Measurements from ENCODE around the gene THBS2. TPM values are rescaled to one million over a fixed set of nuclear protein-coding genes. Genes with fewer than 3 reads are reported as not detected.
A peak's percentile ranks its signal among the peaks of the same experiment; 100 is the strongest.

The THBS2 gene
- total and polyA plus RNA-seq, 2 donors (not counting 1 experiment from before 2014, with no cell fraction given): 86.5 to 269 TPM

DNA sequence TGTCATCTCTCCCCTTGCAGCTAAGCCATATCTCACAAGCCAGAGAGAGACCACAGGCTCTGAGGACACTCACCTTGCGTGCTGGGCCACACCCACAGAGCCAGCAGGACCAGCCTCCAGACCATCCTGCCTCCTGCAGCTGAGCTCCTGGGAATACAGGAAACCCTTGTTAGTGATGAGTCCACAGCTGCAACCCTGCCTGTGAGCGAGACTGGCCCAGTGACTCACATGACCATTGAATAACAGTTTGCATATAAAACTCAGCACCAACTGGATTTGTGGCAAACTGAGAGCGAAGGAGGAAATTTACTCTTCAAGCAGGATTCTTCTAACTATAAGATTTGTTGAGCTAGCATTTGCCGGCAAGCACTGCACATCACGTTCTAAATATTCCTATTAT, 3.0 kb downstream of the THBS2 start:
- TF ChIP-seq EZH2 (IDR thresholded peaks at IDR 0.05; ENCODE audit: low read length, missing control alignments): no peak
- TF ChIP-seq, protein P1, sequence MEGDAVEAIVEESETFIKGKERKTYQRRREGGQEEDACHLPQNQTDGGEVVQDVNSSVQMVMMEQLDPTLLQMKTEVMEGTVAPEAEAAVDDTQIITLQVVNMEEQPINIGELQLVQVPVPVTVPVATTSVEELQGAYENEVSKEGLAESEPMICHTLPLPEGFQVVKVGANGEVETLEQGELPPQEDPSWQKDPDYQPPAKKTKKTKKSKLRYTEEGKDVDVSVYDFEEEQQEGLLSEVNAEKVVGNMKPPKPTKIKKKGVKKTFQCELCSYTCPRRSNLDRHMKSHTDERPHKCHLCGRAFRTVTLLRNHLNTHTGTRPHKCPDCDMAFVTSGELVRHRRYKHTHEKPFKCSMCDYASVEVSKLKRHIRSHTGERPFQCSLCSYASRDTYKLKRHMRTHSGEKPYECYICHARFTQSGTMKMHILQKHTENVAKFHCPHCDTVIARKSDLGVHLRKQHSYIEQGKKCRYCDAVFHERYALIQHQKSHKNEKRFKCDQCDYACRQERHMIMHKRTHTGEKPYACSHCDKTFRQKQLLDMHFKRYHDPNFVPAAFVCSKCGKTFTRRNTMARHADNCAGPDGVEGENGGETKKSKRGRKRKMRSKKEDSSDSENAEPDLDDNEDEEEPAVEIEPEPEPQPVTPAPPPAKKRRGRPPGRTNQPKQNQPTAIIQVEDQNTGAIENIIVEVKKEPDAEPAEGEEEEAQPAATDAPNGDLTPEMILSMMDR (conservative IDR thresholded peaks at IDR 0.05 in 1 of 2, IDR thresholded peaks at IDR 0.05 in 1 of 2; ENCODE audit: low read depth in 1 of 2, low read length in 2 of 2): peak in 1 of 2 donors; percentile 15
- peak; percentile 86 to 91 for DNase-seq (ENCODE audit: low read depth in 2 of 2)
- H3K4me2 ChIP-seq (ENCODE audit: extremely low read depth, insufficient read depth, low read length): peak overlapping the region; percentile 69
- H3K4me3 ChIP-seq (replicated peaks in 1 of 4; ENCODE audit: control extremely low read depth in 1 of 4, insufficient read depth in 1 of 4, low read depth in 3 of 4, low read length in 4 of 4): peak overlapping the region; percentile 47 to 91 (median 76)
- H3K9me3 ChIP-seq (ENCODE audit: control insufficient read depth, insufficient read depth, low read depth, low read length): no peaks in the 10 kb centered on the region
- H3K9ac ChIP-seq (ENCODE audit: insufficient read depth, low read length): no peak overlapping the region
- no peaks in the 10 kb centered on the region for H4K20me1 ChIP-seq (ENCODE audit: control insufficient read depth, extremely low read depth, insufficient read depth, low read length)
- H2AFZ ChIP-seq (ENCODE audit: low read length): no peak overlapping the region
- peaks cover 4% of the 10 kb centered on the region for H3K27me3 ChIP-seq (ENCODE audit: control insufficient read depth, insufficient read depth, low read length)
- peaks cover 20% of the 10 kb centered on the region for H3K36me3 ChIP-seq (ENCODE audit: control insufficient read depth, insufficient read depth, low read length)
- H3K27ac ChIP-seq (ENCODE audit: insufficient read depth, low read length): peak overlapping the region; percentile 58
- H3K4me1 ChIP-seq (ENCODE audit: control insufficient read depth, extremely low read depth, insufficient read depth, low read length): peaks cover 6% of the 10 kb centered on the region
- peaks cover 22% of the 10 kb centered on the region for H3K79me2 ChIP-seq (ENCODE audit: control insufficient read depth, insufficient read depth, low read length)

DNA sequence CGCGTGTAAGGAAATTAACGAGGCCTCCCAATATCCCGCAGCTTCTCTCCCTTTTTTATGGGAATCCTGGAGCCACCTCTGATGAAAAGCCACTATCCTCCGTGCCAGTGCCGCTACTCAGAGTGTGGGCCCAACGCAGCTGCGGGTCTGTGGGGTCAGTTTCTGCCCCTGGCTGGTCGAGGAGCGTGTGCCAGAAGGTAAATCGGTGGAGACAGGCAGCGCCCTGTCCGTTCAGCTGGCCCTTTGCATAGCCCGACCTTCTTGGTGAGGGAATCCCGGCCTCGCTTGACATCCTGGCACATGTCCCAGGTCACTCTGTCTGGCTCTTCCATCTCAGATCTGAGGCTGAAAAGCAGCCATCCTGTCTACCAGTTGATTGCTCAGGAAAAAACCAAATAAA, 4.6 kb downstream of the THBS2 start:
- Histone ChIP-seq H3K79me2 (ENCODE audit: control insufficient read depth, insufficient read depth, low read length) (peaks cover 22% of the 10 kb centered on the region), H3K27me3 (ENCODE audit: control insufficient read depth, insufficient read depth, low read length) (no peaks in the 10 kb centered on the region), H3K9me3 (ENCODE audit: control insufficient read depth, insufficient read depth, low read depth, low read length) (no peaks in the 10 kb centered on the region), H4K20me1 (ENCODE audit: control insufficient read depth, extremely low read depth, insufficient read depth, low read length) (no peaks in the 10 kb centered on the region), H3K4me2 (ENCODE audit: extremely low read depth, insufficient read depth, low read length) (no peak overlapping the region), H3K9ac (ENCODE audit: insufficient read depth, low read length) (no peak overlapping the region), H3K36me3 (ENCODE audit: control insufficient read depth, insufficient read depth, low read length) (peaks cover 24% of the 10 kb centered on the region), H2AFZ (ENCODE audit: low read length) (no peak overlapping the region), H3K4me3 (replicated peaks in 1 of 4; ENCODE audit: control extremely low read depth in 1 of 4, insufficient read depth in 1 of 4, low read depth in 3 of 4, low read length in 4 of 4) (no peak overlapping the region), H3K27ac (ENCODE audit: insufficient read depth, low read length) (no peak overlapping the region), H3K4me1 (ENCODE audit: control insufficient read depth, extremely low read depth, insufficient read depth, low read length) (peaks cover 3% of the 10 kb centered on the region)
- no peak for DNase-seq (ENCODE audit: low read depth in 2 of 2)
- TF ChIP-seq, protein P1 (conservative IDR thresholded peaks at IDR 0.05 in 1 of 2, IDR thresholded peaks at IDR 0.05 in 1 of 2; ENCODE audit: low read depth in 1 of 2, low read length in 2 of 2): no peak
- no peak for TF ChIP-seq EZH2 (IDR thresholded peaks at IDR 0.05; ENCODE audit: low read length, missing control alignments)

DNA sequence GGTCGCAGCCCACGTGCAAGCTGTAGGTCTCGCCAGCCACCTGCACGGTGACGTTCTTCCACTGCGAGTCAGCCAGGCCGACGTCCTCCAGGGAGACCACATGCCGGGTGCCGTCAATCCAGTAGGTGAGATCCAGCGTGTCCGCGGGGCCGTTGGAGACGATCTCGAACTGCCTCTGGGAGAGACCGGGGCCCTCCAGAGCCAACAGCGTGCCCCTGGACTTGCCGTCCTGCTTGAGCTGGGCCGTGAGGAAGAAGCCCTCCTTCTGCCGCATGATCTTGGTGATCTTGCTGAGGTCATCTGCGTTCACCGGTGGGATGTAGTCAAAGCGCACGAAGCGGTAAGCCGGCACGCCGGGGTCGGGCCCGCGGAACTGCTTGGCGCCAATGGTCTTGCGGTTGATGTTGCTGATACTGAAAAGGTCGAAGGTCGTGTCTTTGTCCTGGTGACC, 5.1 kb downstream of the THBS2 start:
- Histone ChIP-seq H3K36me3 (ENCODE audit: control insufficient read depth, insufficient read depth, low read length) (peaks cover 24% of the 10 kb centered on the region), H3K27ac (ENCODE audit: insufficient read depth, low read length) (no peak overlapping the region), H3K4me3 (replicated peaks in 1 of 4; ENCODE audit: control extremely low read depth in 1 of 4, insufficient read depth in 1 of 4, low read depth in 3 of 4, low read length in 4 of 4) (no peak overlapping the region), H3K27me3 (ENCODE audit: control insufficient read depth, insufficient read depth, low read length) (no peaks in the 10 kb centered on the region), H3K9me3 (ENCODE audit: control insufficient read depth, insufficient read depth, low read depth, low read length) (no peaks in the 10 kb centered on the region), H3K4me2 (ENCODE audit: extremely low read depth, insufficient read depth, low read length) (no peak overlapping the region), H4K20me1 (ENCODE audit: control insufficient read depth, extremely low read depth, insufficient read depth, low read length) (no peaks in the 10 kb centered on the region), H3K9ac (ENCODE audit: insufficient read depth, low read length) (no peak overlapping the region), H3K79me2 (ENCODE audit: control insufficient read depth, insufficient read depth, low read length) (peaks cover 22% of the 10 kb centered on the region), H2AFZ (ENCODE audit: low read length) (no peak overlapping the region), H3K4me1 (ENCODE audit: control insufficient read depth, extremely low read depth, insufficient read depth, low read length) (no peaks in the 10 kb centered on the region)
- TF ChIP-seq, protein P1 (conservative IDR thresholded peaks at IDR 0.05 in 1 of 2, IDR thresholded peaks at IDR 0.05 in 1 of 2; ENCODE audit: low read depth in 1 of 2, low read length in 2 of 2): no peak
- no peak for TF ChIP-seq EZH2 (IDR thresholded peaks at IDR 0.05; ENCODE audit: low read length, missing control alignments)
- DNase-seq (ENCODE audit: low read depth in 2 of 2): no peak

Measured in fibroblast of lung (primary cell).